Panc1 (cell line): ENCODE data around the gene MAGEA4.

ENCODE experiments used
- POLR2AphosphoS5 ChIP-seq: IDR thresholded peaks from 2 replicates; pipeline ENCODE4 v1.6.1; 2012; ENCODE audit warnings: mild to moderate bottlenecking, low read depth, low read length, moderate library complexity
- TF ChIP-seq, protein P1 (sequence below): fragments of 450-650 bp; IDR thresholded peaks from 2 replicates; pipeline ENCODE4 v1.5.1; 2017; ENCODE audit warnings: mild to moderate bottlenecking

DNA sequence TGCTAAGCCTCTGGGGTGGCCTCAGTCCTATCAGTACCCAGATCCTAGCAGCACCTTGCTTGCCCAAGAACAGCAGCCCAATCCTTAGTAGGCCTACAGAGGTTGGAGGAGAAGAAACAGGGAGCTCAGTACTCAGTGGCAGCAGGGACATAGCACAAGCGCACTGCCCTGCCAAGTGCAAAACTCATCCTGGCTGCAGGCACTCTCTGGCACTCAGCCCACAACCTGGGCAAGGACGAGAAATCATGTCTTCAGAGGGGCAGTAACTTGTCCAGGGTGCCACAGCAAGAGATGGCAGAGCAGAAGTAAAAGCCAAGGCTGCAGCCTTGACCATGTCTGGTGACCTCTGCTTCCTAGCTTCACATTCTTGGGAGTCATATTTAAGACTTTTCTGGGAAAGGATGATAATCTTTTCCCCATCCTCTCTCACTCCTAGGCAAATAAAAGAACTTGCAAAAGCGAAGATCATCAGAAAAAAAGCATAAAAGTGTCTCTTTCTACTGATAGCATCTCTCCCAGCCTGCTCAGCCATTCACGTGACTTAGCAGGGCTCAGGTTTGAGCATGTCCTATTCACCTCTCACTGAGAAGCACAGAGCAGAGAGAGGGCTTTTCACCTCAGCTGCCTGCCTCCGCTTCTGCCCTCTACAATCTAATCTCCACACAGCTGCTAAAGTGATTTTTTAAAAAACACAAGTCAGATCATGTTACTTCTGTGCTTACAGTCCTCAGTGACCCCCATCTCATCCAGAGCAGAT lies 37.2 kb upstream of the MAGEA4 start:
- TF ChIP-seq, protein P1, sequence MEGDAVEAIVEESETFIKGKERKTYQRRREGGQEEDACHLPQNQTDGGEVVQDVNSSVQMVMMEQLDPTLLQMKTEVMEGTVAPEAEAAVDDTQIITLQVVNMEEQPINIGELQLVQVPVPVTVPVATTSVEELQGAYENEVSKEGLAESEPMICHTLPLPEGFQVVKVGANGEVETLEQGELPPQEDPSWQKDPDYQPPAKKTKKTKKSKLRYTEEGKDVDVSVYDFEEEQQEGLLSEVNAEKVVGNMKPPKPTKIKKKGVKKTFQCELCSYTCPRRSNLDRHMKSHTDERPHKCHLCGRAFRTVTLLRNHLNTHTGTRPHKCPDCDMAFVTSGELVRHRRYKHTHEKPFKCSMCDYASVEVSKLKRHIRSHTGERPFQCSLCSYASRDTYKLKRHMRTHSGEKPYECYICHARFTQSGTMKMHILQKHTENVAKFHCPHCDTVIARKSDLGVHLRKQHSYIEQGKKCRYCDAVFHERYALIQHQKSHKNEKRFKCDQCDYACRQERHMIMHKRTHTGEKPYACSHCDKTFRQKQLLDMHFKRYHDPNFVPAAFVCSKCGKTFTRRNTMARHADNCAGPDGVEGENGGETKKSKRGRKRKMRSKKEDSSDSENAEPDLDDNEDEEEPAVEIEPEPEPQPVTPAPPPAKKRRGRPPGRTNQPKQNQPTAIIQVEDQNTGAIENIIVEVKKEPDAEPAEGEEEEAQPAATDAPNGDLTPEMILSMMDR, result no peak
- no peak for TF ChIP-seq POLR2AphosphoS5
